GM23338 (cell line): ENCODE data around the gene HDHD5.

Source experiments
- CREB1 ChIP-seq: fragments of 250-450 bp; sonication (Bioruptor Pico); IDR thresholded peaks from 2 replicates; pipeline ENCODE4 v1.5.0; 2020; ENCODE audit warnings: low read depth, mild to moderate bottlenecking, moderate library complexity
- CTCF ChIP-seq, 2 experiments: fragments of 200-600 bp in 1 of 2; sonication (generic) in 1 of 2; conservative IDR thresholded peaks; 2 replicates each; pipeline versions ENCODE4 v1.5.1 to v1.6.1; 2016 to 2017; ENCODE audit warnings: antibody characterized with exemption in 2 of 2, low read depth in 2 of 2, mild to moderate bottlenecking in 2 of 2, moderate library complexity in 1 of 2
- EZH2 ChIP-seq: fragments of 200-600 bp; sonication (generic); IDR thresholded peaks from one replicate; pipeline ENCODE4 v1.8.0; 2017; ENCODE audit warnings: antibody characterized with exemption, mild to moderate bottlenecking, low read depth; ENCODE audit not compliant: unreplicated experiment
- EZH2phosphoT487 ChIP-seq: fragments of 200-600 bp; sonication (generic); IDR thresholded peaks from one replicate; pipeline ENCODE4 v1.8.1; 2018; ENCODE audit warnings: antibody characterized with exemption; ENCODE audit not compliant: unreplicated experiment
- JUNB ChIP-seq: IDR thresholded peaks from one replicate; pipeline ENCODE4 v1.6.1; 2016; ENCODE audit warnings: antibody characterized with exemption; ENCODE audit not compliant: unreplicated experiment
- NANOG ChIP-seq: IDR thresholded peaks from 2 replicates; pipeline ENCODE4 v1.6.1; 2016; ENCODE audit warnings: antibody characterized with exemption, borderline replicate concordance
- POLR2AphosphoS5 ChIP-seq: IDR thresholded peaks from 2 replicates; pipeline ENCODE4 v1.6.1; 2016; ENCODE audit warnings: antibody characterized with exemption, low read depth
- REST ChIP-seq: IDR thresholded peaks from one replicate; pipeline ENCODE4 v1.6.1; 2018; ENCODE audit warnings: antibody characterized with exemption; ENCODE audit not compliant: unreplicated experiment
- ZNF114 ChIP-seq: fragments of 250-450 bp; sonication (Bioruptor Pico); IDR thresholded peaks from 2 replicates; pipeline ENCODE4 v1.5.0; 2020; ENCODE audit warnings: mild to moderate bottlenecking, moderate library complexity
- ZNF331 ChIP-seq: fragments of 250-450 bp; sonication (Bioruptor Pico); IDR thresholded peaks from 2 replicates; pipeline ENCODE4 v1.5.0; 2020; ENCODE audit warnings: low read depth, mild to moderate bottlenecking, moderate library complexity
- ZNF462 ChIP-seq: fragments of 250-450 bp; sonication (Bioruptor Pico); IDR thresholded peaks from 2 replicates; pipeline ENCODE4 v1.5.0; 2020; ENCODE audit warnings: mild to moderate bottlenecking, moderate library complexity

- TF ChIP-seq CTCF (conservative IDR thresholded peaks at IDR 0.05; ENCODE audit: low read depth in 2 of 2) (no peak), EZH2phosphoT487 (no peak), POLR2AphosphoS5 (no peak), EZH2 (no peak), CREB1 (CRISPR knock-in tag) (no peak), REST (no peak), NANOG (no peak), JUNB (no peak), ZNF331 (CRISPR knock-in tag) (no peak), ZNF114 (CRISPR knock-in tag) (no peak), ZNF462 (CRISPR knock-in tag) (no peak)
These were observed 44.2 kb downstream of the HDHD5 start for GRCh38 chr22:17114898-17115235.
